Natural killer cell (primary cell): ENCODE data around the gene MED28. TPM values are rescaled to one million over a fixed set of nuclear protein-coding genes. Genes with fewer than 3 reads are reported as not detected.

ENCODE experiments used
- ATAC-seq, 3 donors: fragments of 150-1000 bp in 2 of 3; fragments of 200-7000 bp in 1 of 3; cut with Tn5 transposase; 1 replicate in 1 of 3; 2 replicates in 2 of 3; pipeline ENCODE4 v1.10.0; 2021; ENCODE audit warnings: mild to moderate bottlenecking in 2 of 3, moderate library complexity in 2 of 3
- DNase-seq, 2 donors: peaks; one replicate each; pipeline versions ENCODE4 v3.0.0 to v3.0.0-alpha.2; 2013 to 2021; ENCODE audit warnings: mixed read lengths in 1 of 2
- H3K27ac ChIP-seq: one replicate; pipeline ENCODE4 v1.5.1; 2013; ENCODE audit warnings: mild to moderate bottlenecking, low read length
- H3K27me3 ChIP-seq: one replicate; pipeline ENCODE4 v1.6.1; 2013; ENCODE audit warnings: low read length; ENCODE audit not compliant: control insufficient read depth, insufficient read depth
- H3K36me3 ChIP-seq: one replicate; pipeline ENCODE4 v1.6.1; 2013; ENCODE audit warnings: low read length; ENCODE audit not compliant: control insufficient read depth, insufficient read depth
- H3K4me1 ChIP-seq: one replicate; pipeline ENCODE4 v1.6.1; 2013; ENCODE audit warnings: low read length; ENCODE audit not compliant: control insufficient read depth, insufficient read depth
- H3K4me3 ChIP-seq: one replicate; pipeline ENCODE4 v1.5.1; 2013; ENCODE audit warnings: low read length
- H3K9me3 ChIP-seq: one replicate; pipeline ENCODE4 v1.6.1; 2013; ENCODE audit warnings: low read length; ENCODE audit not compliant: control insufficient read depth, insufficient read depth
- H3K27ac Mint-ChIP-seq, 2 donors: one replicate each; pipeline ENCODE4 v1.8.0; 2022; ENCODE audit warnings: mild to moderate bottlenecking in 2 of 2, mixed read lengths in 2 of 2, moderate library complexity in 1 of 2
- H3K27me3 Mint-ChIP-seq, 2 donors: one replicate each; pipeline ENCODE4 v1.8.0; 2022; ENCODE audit warnings: low read depth in 2 of 2, mixed read lengths in 2 of 2
- H3K36me3 Mint-ChIP-seq: one replicate; pipeline ENCODE4 v1.8.0; 2022; ENCODE audit warnings: mixed read lengths
- H3K4me1 Mint-ChIP-seq, 2 donors: one replicate each; pipeline ENCODE4 v1.8.0; 2022; ENCODE audit warnings: mixed read lengths in 2 of 2
- H3K4me3 Mint-ChIP-seq: one replicate; pipeline ENCODE4 v1.8.0; 2022; ENCODE audit warnings: mild to moderate bottlenecking, moderate library complexity, mixed read lengths
- H3K9me3 Mint-ChIP-seq, 2 donors: one replicate each; pipeline ENCODE4 v1.8.0; 2022; ENCODE audit warnings: mixed read lengths in 2 of 2
- CTCF ChIP-seq: fragments of 200-600 bp; IDR thresholded peaks from one replicate; pipeline ENCODE4 v1.8.0; 2022; ENCODE audit warnings: antibody characterized with exemption
- WGBS: methylation state at CpG from one replicate; pipeline ENCODE4 v1.1.7; 2013; ENCODE audit warnings: missing lambda C conversion rate; ENCODE audit not compliant: insufficient coverage; 5-methylcytosine and 5-hydroxymethylcytosine counted together
- intact Hi-C: fragments of 100-400 bp; cut with micrococcal nuclease; formaldehyde crosslinking; loops from one replicate; pipeline ENCODE4 v1.14.2; 2022
- total RNA-seq, 4 donors: library from RNA; stranded (reverse); fragments of 120-200 nt in 1 of 4; gene quantifications; one replicate each; pipeline versions ENCODE4 v1.2.3 to v1.2.4, GENCODE V29; 2013 to 2022

The MED28 gene
- total RNA-seq, 3 donors from 2014 or later (not counting 1 experiment from before 2014, with no cell fraction given), result 44.8 to 63.3 (median 51.1) TPM

DNA sequence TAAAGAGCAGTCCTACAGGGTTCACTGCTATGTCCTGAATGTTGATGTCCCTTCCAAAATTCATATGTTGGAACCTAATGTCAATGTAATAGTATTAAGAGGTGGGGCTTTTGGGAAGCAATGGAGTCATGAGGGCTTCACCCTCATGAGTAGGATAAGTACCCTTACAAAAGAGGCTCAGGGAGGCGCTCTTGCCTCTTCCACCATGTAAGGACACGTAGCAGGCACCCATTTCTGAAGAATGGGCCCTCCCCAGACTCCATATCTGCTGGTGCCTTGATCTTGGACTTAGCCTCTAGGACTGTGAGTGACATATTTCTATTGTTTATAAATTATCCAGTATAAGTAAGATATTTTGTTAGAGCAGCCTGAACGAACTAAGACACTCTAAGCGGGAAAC, 15.8 kb downstream of the MED28 start:
- no peak for TF ChIP-seq CTCF
- peaks cover 2% of the 10 kb centered on the region for H3K36me3 Mint-ChIP-seq
- intact Hi-C loops, result no loop called here

GRCh38 chr4:17633600-17633999, 19.2 kb downstream of the MED28 start:
- H3K4me1 ChIP-seq, result no peaks in the 10 kb centered on the region
- no peak overlapping the region for H3K27ac ChIP-seq
- no peak overlapping the region for H3K4me3 Mint-ChIP-seq
- peaks cover 41% of the 10 kb centered on the region for H3K36me3 ChIP-seq
- H3K9me3 ChIP-seq, result no peaks in the 10 kb centered on the region
- peaks cover 0 to 10% of the 10 kb centered on the region in 2 donors for H3K4me1 Mint-ChIP-seq
- H3K27ac Mint-ChIP-seq, result no peak overlapping the region
- ATAC-seq (no peak), DNase-seq (no peak)
- H3K36me3 Mint-ChIP-seq, result no peaks in the 10 kb centered on the region
- intact Hi-C loops, result no loop called here
- H3K9me3 Mint-ChIP-seq, result no peaks in the 10 kb centered on the region
- no peak for TF ChIP-seq CTCF
- WGBS, result 95% methylated on average over 8 of the region's 9 CpGs
- no peak overlapping the region for H3K4me3 ChIP-seq
- H3K27me3 ChIP-seq, result no peaks in the 10 kb centered on the region
- no peaks in the 10 kb centered on the region for H3K27me3 Mint-ChIP-seq

More for the DNA sequence above, 15.8 kb downstream of the MED28 start:
- no peak for ATAC-seq
- H3K27me3 ChIP-seq, result no peaks in the 10 kb centered on the region
- peaks cover 70% of the 10 kb centered on the region for H3K36me3 ChIP-seq
- H3K27me3 Mint-ChIP-seq, result no peaks in the 10 kb centered on the region
- H3K27ac Mint-ChIP-seq, result no peak overlapping the region
- H3K9me3 ChIP-seq, result no peaks in the 10 kb centered on the region
- H3K4me3 Mint-ChIP-seq, result no peak overlapping the region
- WGBS, result 96% methylated on average over 4 of the region's 4 CpGs
- H3K4me3 ChIP-seq, result no peak overlapping the region
- H3K27ac ChIP-seq, result no peak overlapping the region
- no peaks in the 10 kb centered on the region for H3K9me3 Mint-ChIP-seq
- H3K4me1 Mint-ChIP-seq, result peaks cover 12 to 20% of the 10 kb centered on the region in 2 donors
- H3K4me1 ChIP-seq, result no peaks in the 10 kb centered on the region
- no peak for DNase-seq

- Histone ChIP-seq H3K9me3 (no peaks in the 10 kb centered on the region), H3K27ac (no peak overlapping the region), H3K4me3 (no peak overlapping the region), H3K4me1 (no peaks in the 10 kb centered on the region), H3K36me3 (peaks cover 29% of the 10 kb centered on the region), H3K27me3 (no peaks in the 10 kb centered on the region)
- Mint-ChIP-seq H3K4me1 (no peaks in the 10 kb centered on the region), H3K27me3 (no peaks in the 10 kb centered on the region), H3K36me3 (no peaks in the 10 kb centered on the region), H3K27ac (peak overlapping the region in 1 of 2 donors; percentile 61), H3K4me3 (no peak overlapping the region), H3K9me3 (no peaks in the 10 kb centered on the region)
- intact Hi-C loops, result no loop called here
- TF ChIP-seq CTCF, result no peak
- ATAC-seq (no peak), DNase-seq (no peak)
- no CpG with 5 or more reads among the region's 4 CpGs for WGBS
These were observed 20.6 kb downstream of the MED28 start for GRCh38 chr4:17635056-17635455.

- Histone ChIP-seq H3K4me3 (no peak overlapping the region), H3K27ac (no peak overlapping the region), H3K27me3 (no peaks in the 10 kb centered on the region), H3K9me3 (no peaks in the 10 kb centered on the region), H3K36me3 (peaks cover 25% of the 10 kb centered on the region), H3K4me1 (no peaks in the 10 kb centered on the region)
- H3K27ac Mint-ChIP-seq, result peak overlapping the region; percentile 29 to 45
- intact Hi-C loops, result loop anchor here (1.0 kb wide), 2 partner anchors 87 to 957 kb away; no protein-coding TSS in a partner anchor
- H3K9me3 Mint-ChIP-seq, result no peaks in the 10 kb centered on the region
- no peaks in the 10 kb centered on the region for H3K36me3 Mint-ChIP-seq
- no peaks in the 10 kb centered on the region for H3K4me1 Mint-ChIP-seq
- ATAC-seq, result no peak
- DNase-seq, result no peak
- H3K27me3 Mint-ChIP-seq, result no peaks in the 10 kb centered on the region
- no peak overlapping the region for H3K4me3 Mint-ChIP-seq
- 96% methylated on average over 17 of the region's 17 CpGs for WGBS
- no peak for TF ChIP-seq CTCF
These were observed 21.9 kb downstream of the MED28 start for GRCh38 chr4:17636341-17636695.
